ENCODE results near the gene TPRG1. TPM values are rescaled to one million over a fixed set of nuclear protein-coding genes. Genes with fewer than 3 reads are reported as not detected.

Gene TPRG1
- total RNA-seq (2014; rRNA removed; shearing (Covaris generic)): 0.11 and 0.50 TPM in 2 replicates

- no peaks in the 10 kb centered on the region for H3K27me3 ChIP-seq (replicated peaks)
- H3K27ac ChIP-seq: no peak within 1 kb of the TSS
- H3K4me3 ChIP-seq: no peak within 1 kb of the TSS
- H3K4me1 ChIP-seq (replicated peaks): no peaks in the 10 kb centered on the region
- H3K9me3 ChIP-seq (replicated peaks): no peaks in the 10 kb centered on the region; the same call in 1 of the 2 replicates
- no peak for DNase-seq (ENCODE audit: low read depth in 1 of 2, low spot score in 2 of 2)
- H3K36me3 ChIP-seq: no peaks in the 10 kb centered on the region
These were observed at the start of gene TPRG1 for GRCh38 chr3:189171707-189172106. Gene TPRG1, plus strand, starts transcription at chr3:189171971. Its CDS starts 35,414 bp downstream, at chr3:189207385.

GRCh38 chr3:189122110-189122509 is 49.7 kb upstream of the TPRG1 start:
- H3K4me3 ChIP-seq: no peak overlapping the region
- DNase-seq (ENCODE audit: low read depth in 1 of 2, low spot score in 2 of 2): no peak
- no peaks in the 10 kb centered on the region for H3K27me3 ChIP-seq (replicated peaks)
- no peaks in the 10 kb centered on the region for H3K36me3 ChIP-seq
- H3K27ac ChIP-seq: no peak overlapping the region
- no peaks in the 10 kb centered on the region for H3K9me3 ChIP-seq (replicated peaks)
- H3K4me1 ChIP-seq (replicated peaks): no peaks in the 10 kb centered on the region; the same call in 1 of the 2 replicates

GRCh38 chr3:189122526-189123205 is 49.1 kb upstream of the TPRG1 start:
- Histone ChIP-seq H3K27ac (no peak overlapping the region), H3K9me3 (replicated peaks) (no peaks in the 10 kb centered on the region), H3K4me1 (replicated peaks) (no peaks in the 10 kb centered on the region; the same call in 1 of the 2 replicates), H3K4me3 (no peak overlapping the region), H3K27me3 (replicated peaks) (no peaks in the 10 kb centered on the region), H3K36me3 (no peaks in the 10 kb centered on the region)
- no peak for DNase-seq (ENCODE audit: low read depth in 1 of 2, low spot score in 2 of 2)

GRCh38 chr3:189123595-189124387 is 48.0 kb upstream of the TPRG1 start:
- H3K27me3 ChIP-seq (replicated peaks): no peaks in the 10 kb centered on the region
- H3K36me3 ChIP-seq: no peaks in the 10 kb centered on the region
- H3K4me3 ChIP-seq: no peak overlapping the region
- no peaks in the 10 kb centered on the region; the same call in 1 of the 2 replicates for H3K4me1 ChIP-seq (replicated peaks)
- no peak for DNase-seq (ENCODE audit: low read depth in 1 of 2, low spot score in 2 of 2)
- no peaks in the 10 kb centered on the region for H3K9me3 ChIP-seq (replicated peaks)
- H3K27ac ChIP-seq: no peak overlapping the region

- Histone ChIP-seq H3K9me3 (replicated peaks) (no peaks in the 10 kb centered on the region), H3K27ac (peak overlapping the region; percentile 45), H3K4me3 (no peak overlapping the region), H3K27me3 (replicated peaks) (no peaks in the 10 kb centered on the region), H3K4me1 (replicated peaks) (peaks cover 17% of the 10 kb centered on the region), H3K36me3 (no peaks in the 10 kb centered on the region; the same call in 1 of the 2 replicates)
- DNase-seq (ENCODE audit: low read depth in 1 of 2, low spot score in 2 of 2): peak; percentile 74 to 76
These were observed 39.5 kb upstream of the TPRG1 start for GRCh38 chr3:189132231-189132671.

- H3K27ac ChIP-seq: peak overlapping the region; percentile 45; the same call in 1 of the 2 replicates
These were observed 38.9 kb upstream of the TPRG1 start for GRCh38 chr3:189132839-189133238.

GRCh38 chr3:189133768-189134167 is 38.0 kb upstream of the TPRG1 start:
- no peaks in the 10 kb centered on the region; the same call in 1 of the 2 replicates for H3K36me3 ChIP-seq
- H3K4me3 ChIP-seq: no peak overlapping the region
- H3K9me3 ChIP-seq (replicated peaks): no peaks in the 10 kb centered on the region
- no peak overlapping the region for H3K27ac ChIP-seq
- H3K27me3 ChIP-seq (replicated peaks): no peaks in the 10 kb centered on the region
- H3K4me1 ChIP-seq (replicated peaks): peaks cover 17% of the 10 kb centered on the region
- DNase-seq (ENCODE audit: low read depth in 1 of 2, low spot score in 2 of 2): no peak

More at GRCh38 chr3:189132839-189133238, 38.9 kb upstream of the TPRG1 start:
- no peak for DNase-seq (ENCODE audit: low read depth in 1 of 2, low spot score in 2 of 2)
- Histone ChIP-seq H3K36me3 (no peaks in the 10 kb centered on the region; the same call in 1 of the 2 replicates), H3K4me3 (no peak overlapping the region), H3K9me3 (replicated peaks) (no peaks in the 10 kb centered on the region), H3K27me3 (replicated peaks) (no peaks in the 10 kb centered on the region), H3K4me1 (replicated peaks) (peaks cover 17% of the 10 kb centered on the region)

- Histone ChIP-seq H3K27me3 (replicated peaks) (0 out of 2 replicates have a peak, but pooled peaks cover 3% of the 10 kb centered on the region), H3K4me1 (replicated peaks) (peaks cover 7% of the 10 kb centered on the region), H3K4me3 (no peak overlapping the region), H3K9me3 (replicated peaks) (0 out of 2 replicates have a peak, but pooled peaks cover 2% of the 10 kb centered on the region), H3K36me3 (no peaks in the 10 kb centered on the region; the same call in 1 of the 2 replicates), H3K27ac (no peak overlapping the region)
- DNase-seq (ENCODE audit: low read depth in 1 of 2, low spot score in 2 of 2): no peak
These were observed 34.4 kb upstream of the TPRG1 start for GRCh38 chr3:189137416-189137815.

GRCh38 chr3:189138901-189139610 is 32.7 kb upstream of the TPRG1 start:
- Histone ChIP-seq H3K27ac (no peak overlapping the region), H3K9me3 (replicated peaks) (0 out of 2 replicates have a peak, but pooled peaks cover 2% of the 10 kb centered on the region), H3K4me3 (no peak overlapping the region), H3K27me3 (replicated peaks) (0 out of 2 replicates have a peak, but pooled peaks cover 3% of the 10 kb centered on the region), H3K4me1 (replicated peaks) (no peaks in the 10 kb centered on the region), H3K36me3 (no peaks in the 10 kb centered on the region)
- no peak for DNase-seq (ENCODE audit: low read depth in 1 of 2, low spot score in 2 of 2)

- 0 out of 2 replicates have a peak, but pooled peaks cover 7% of the 10 kb centered on the region for H3K27me3 ChIP-seq (replicated peaks)
- DNase-seq (ENCODE audit: low read depth in 1 of 2, low spot score in 2 of 2): no peak
These were observed 32.2 kb upstream of the TPRG1 start for GRCh38 chr3:189139611-189139940.

GRCh38 chr3:189142527-189142926 is 29.2 kb upstream of the TPRG1 start:
- 0 out of 2 replicates have a peak, but pooled peaks cover 2% of the 10 kb centered on the region for H3K9me3 ChIP-seq (replicated peaks)
- no peak overlapping the region for H3K4me3 ChIP-seq
- H3K27me3 ChIP-seq (replicated peaks): 0 out of 2 replicates have a peak, but pooled peaks cover 9% of the 10 kb centered on the region
- DNase-seq (ENCODE audit: low read depth in 1 of 2, low spot score in 2 of 2): no peak
- H3K4me1 ChIP-seq (replicated peaks): no peaks in the 10 kb centered on the region
- no peak overlapping the region for H3K27ac ChIP-seq
- H3K36me3 ChIP-seq: no peaks in the 10 kb centered on the region

More at GRCh38 chr3:189139611-189139940, 32.2 kb upstream of the TPRG1 start:
- Histone ChIP-seq H3K36me3 (no peaks in the 10 kb centered on the region), H3K4me1 (replicated peaks) (no peaks in the 10 kb centered on the region), H3K4me3 (no peak overlapping the region), H3K9me3 (replicated peaks) (0 out of 2 replicates have a peak, but pooled peaks cover 2% of the 10 kb centered on the region), H3K27ac (no peak overlapping the region)

GRCh38 chr3:189143321-189143720 is 28.4 kb upstream of the TPRG1 start:
- Histone ChIP-seq H3K36me3 (no peaks in the 10 kb centered on the region), H3K9me3 (replicated peaks) (0 out of 2 replicates have a peak, but pooled peaks cover 2% of the 10 kb centered on the region), H3K4me1 (replicated peaks) (no peaks in the 10 kb centered on the region), H3K27me3 (replicated peaks) (0 out of 2 replicates have a peak, but pooled peaks cover 9% of the 10 kb centered on the region), H3K27ac (no peak overlapping the region), H3K4me3 (no peak overlapping the region)
- no peak for DNase-seq (ENCODE audit: low read depth in 1 of 2, low spot score in 2 of 2)

- 0 out of 2 replicates have a peak, but pooled peaks cover 9% of the 10 kb centered on the region for H3K27me3 ChIP-seq (replicated peaks)
- no peak overlapping the region for H3K4me3 ChIP-seq
- no peak overlapping the region for H3K27ac ChIP-seq
- no peak for DNase-seq (ENCODE audit: low read depth in 1 of 2, low spot score in 2 of 2)
- 0 out of 2 replicates have a peak, but pooled peaks cover 2% of the 10 kb centered on the region for H3K9me3 ChIP-seq (replicated peaks)
- H3K36me3 ChIP-seq: no peaks in the 10 kb centered on the region
- H3K4me1 ChIP-seq (replicated peaks): no peaks in the 10 kb centered on the region
These were observed 28.0 kb upstream of the TPRG1 start for GRCh38 chr3:189143771-189144170.

Data from SJSA1 (cell line).